Hair follicular keratinocyte (primary cell): ENCODE measurements around the gene CSRNP3. TPM values are rescaled to one million over a fixed set of nuclear protein-coding genes. Genes with fewer than 3 reads are reported as not detected.

Experiments used
- total RNA-seq: library from RNA; depleted of rRNA; stranded (reverse); fragments of >200 nt; gene quantifications from 2 replicates; pipeline ENCODE4 v1.2.3, GENCODE V29; 2015

The CSRNP3 gene
- 0.80 and 5.9 TPM in 2 replicates for total RNA-seq

GRCh38 chr2:165469417-165469816 lies at the start of gene CSRNP3:
CSRNP3 (plus strand) TSS chr2:165469698; CDS start chr2:165595066, 125,368 bp downstream.

Other genes starting within 250 kb of the CSRNP3 start
- 0.23 and 0.42 TPM in 2 replicates for gene SCN2A, start 230.3 kb upstream of the CSRNP3 start, total RNA-seq